ENCODE data around the gene TRAP1.

- TF ChIP-seq RAD21 (IDR thresholded peaks at IDR 0.05; ENCODE audit: low read depth) (no peak), YY1 (IDR thresholded peaks at IDR 0.05; ENCODE audit: low read depth) (no peak), EGR1 (IDR thresholded peaks at IDR 0.05) (no peak), ZBTB7A (IDR thresholded peaks at IDR 0.05; ENCODE audit: low read depth) (no peak), TEAD4 (IDR thresholded peaks at IDR 0.05) (no peak), EP300 (IDR thresholded peaks at IDR 0.05; ENCODE audit: borderline replicate concordance) (no peak), TAF1 (IDR thresholded peaks at IDR 0.05; ENCODE audit: low read depth) (no peak)
These were observed 76.5 kb downstream of the TRAP1 start for GRCh38 chr16:3640632-3641501.
